Endometrium (tissue), 2 donors: ENCODE results near the gene OR2A12.
"Not testable (repeated sequence)": the region's sequence is repeated elsewhere in the genome, so short reads cannot be mapped to it uniquely, and the experiment has no call there.

Experiments
- FAIRE-seq: peaks from 2 replicates; lab custom pipeline; 2012; peaks lifted over from hg19 to GRCh38; lab: Jason Lieb, UNC
- donor health status: control.
- donor health status: control.

OR2A12 gene

DNA sequence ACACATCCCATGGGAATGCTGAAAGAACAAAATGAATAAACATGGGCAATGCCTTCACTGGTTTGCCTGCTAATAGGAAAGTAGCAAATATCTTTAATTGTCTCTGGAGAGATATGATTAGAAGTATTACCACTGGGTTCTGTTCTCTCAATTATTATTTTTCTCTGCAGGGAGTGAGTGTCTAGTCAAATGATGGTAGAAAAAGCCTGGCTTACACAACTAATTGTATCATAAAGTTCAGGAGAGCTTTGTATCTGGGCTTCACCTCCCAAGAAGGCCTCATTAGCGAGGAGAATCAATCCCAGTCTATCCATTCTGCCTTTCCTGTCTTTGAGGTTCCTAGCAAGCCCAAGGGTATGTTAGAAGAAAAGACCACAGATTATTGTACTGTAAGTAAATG, 36.8 kb downstream of the OR2A12 start, which contains the start of gene OR2A14:
OR2A14 (plus strand) TSS at position 301 of the 400 bp plus-strand sequence. CDS start 5,937 bp downstream, outside the sequence.
- no peak for FAIRE-seq

DNA sequence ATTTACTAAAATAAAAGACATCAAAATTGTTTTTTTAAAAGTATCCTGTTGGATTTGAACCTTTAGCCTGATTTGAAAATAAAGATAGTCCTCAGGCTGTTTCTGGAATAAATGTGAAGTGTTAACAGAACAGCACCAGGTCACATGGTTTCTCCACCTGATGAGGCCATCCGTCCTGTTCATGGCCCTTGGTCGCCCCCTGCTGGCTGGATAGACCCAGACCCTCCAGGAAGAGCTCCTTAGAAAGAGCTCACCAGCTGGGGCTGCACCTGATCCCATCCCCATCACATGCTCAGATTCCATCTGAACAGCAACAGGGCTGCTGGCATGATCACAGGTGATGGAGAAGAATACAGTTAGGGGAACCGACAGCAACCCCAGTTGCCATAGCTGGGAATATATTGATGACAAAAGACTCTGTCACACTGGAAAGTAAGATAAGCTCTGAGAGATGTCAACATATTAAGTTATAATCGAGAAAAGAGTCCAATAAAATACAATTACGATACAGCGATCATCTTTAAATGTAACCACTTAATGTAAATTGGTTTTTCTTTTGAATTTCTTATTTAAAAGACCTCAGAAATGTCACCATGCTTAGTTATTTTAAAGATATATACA, 41.7 kb downstream of the OR2A12 start:
- no peak for FAIRE-seq

DNA sequence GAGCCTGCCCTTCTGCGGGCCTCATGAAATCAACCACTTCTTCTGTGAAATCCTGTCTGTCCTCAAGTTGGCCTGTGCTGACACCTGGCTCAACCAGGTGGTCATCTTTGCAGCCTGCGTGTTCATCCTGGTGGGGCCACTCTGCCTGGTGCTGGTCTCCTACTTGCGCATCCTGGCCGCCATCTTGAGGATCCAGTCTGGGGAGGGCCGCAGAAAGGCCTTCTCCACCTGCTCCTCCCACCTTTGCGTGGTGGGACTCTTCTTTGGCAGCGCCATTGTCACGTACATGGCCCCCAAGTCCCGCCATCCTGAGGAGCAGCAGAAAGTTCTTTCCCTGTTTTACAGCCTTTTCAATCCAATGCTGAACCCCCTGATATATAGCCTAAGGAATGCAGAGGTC, 43.5 kb downstream of the OR2A12 start:
- FAIRE-seq = not testable (repeated sequence)

DNA sequence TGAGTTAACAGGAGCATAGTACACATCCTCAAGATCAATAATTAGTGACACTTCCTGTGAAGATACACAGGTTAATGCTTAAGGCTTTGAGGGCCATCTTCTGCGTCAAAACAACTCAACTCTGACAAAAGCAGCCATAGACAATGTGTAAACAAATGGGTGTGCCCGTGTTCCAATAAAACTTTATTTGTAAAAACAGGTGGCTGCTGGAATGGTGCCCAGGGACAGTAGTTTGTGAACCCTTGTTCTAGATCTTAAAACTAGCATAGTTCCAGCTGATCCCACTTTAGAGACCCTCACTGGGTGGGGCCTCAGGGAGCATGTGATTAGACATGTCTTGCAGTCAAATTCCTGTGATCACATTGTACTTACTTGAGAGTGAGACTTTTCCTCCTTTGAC, 44.7 kb downstream of the OR2A12 start:
- FAIRE-seq = no peak

DNA sequence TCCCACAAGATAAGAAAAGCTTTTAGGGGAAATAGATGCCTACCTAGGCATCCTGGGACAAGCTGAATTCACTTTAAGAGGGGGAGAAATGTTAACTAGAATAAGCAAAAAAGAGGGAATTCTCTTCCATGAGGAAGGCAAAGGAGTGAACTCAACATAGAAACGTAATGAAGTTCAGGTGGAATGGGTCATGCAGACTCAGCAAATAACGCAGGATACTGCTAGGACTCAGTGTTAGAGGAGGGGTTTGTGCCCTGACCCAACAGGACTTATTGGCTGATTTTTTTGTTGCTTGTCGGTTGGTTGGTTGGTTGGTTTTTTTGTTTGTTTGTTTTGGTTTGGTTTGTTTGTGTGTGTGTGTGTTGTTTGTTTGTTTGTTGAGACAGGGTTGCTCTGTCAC, 46.2 kb downstream of the OR2A12 start:
- no peak for FAIRE-seq

DNA sequence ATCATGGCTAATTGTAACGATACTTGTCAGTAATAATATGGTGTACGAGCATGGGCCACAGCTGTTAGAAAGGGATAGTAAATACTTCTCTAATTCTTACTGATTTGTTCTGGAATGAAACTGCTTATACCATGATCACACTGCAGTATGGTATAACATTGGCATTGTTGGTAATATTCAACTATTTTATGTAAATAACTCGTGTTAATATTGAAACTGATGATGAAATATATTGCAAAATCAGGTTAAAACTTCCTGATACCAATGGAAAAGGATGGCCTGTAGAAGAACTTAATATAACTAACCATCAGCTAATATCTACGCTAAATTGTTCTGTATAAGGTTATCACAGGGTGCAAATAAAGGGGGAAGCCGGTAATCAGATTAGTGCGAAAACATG, 47.2 kb downstream of the OR2A12 start:
- FAIRE-seq = no peak

DNA sequence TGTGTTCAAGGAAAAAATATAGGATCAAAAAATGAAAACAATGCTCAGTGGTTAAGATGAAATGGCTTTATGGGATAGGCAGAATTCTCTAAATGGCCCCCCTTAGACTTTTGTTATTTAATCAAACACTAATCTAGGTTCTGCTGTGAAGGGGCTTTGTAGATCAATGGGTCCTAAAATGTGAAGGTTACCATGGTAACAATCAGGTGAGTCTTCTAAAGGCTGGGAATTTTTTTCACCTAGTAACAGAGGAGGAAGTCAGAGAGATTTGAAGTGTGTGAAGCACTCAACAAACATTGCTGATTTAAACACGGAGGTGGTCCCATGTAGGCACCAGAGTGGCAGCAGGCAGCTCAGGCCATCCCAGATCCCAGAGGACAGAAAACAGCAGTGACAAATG, 48.0 kb downstream of the OR2A12 start:
- no peak for FAIRE-seq

DNA sequence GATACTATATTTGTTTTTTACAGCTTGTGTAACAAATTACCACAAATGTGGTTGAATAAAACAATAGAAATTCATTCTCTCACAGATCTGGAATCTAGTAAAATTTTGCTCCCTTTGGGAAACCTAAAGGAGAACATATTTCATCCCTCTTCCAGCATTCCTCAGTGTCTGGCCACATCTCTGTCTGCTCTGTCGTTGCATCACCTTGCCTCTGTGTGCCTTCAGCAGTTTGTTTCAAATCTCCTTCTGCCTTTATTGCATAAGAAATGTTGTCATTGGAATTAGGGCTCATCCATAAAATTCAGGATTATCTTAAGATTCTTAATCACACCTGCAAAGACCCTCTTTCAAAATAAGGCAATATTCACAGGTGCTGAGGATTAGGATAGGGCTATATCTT, 51.4 kb downstream of the OR2A12 start:
- FAIRE-seq = no peak

DNA sequence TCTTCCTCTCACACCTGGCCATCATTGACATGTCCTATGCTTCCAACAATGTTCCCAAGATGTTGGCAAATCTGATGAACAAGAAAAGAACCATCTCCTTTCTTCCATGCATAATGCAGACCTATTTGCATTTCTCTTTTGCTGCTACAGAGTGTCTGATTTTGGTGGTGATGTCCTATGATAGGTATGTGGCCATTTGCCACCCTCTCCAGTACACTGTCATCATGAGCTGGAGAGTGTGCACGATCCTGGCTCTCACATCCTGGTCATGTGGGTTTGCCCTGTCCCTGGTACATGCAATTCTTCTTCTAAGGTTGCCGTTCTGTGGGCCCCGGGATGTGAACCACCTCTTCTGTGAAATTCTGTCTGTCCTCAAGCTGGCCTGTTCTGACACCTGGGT, 56.1 kb downstream of the OR2A12 start:
- FAIRE-seq = no peak

DNA sequence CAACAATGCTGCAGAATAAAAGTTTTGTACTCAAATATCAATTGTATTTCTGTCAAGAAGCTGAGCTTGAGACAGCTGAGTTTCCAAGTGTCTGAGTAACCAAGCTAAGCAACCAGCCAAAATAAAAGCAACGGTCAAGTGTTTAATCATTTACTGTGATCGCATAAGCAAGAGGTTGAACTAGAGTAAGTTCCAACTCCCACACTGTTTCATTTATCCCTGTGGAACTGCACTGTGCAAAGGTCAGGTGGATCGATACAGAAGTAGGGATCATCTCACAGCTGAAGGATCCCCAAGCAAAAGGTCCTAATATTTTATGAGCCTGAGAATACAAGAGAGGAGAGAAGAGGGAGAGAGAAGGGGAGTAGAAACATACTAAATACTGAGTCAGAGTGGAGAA, 58.3 kb downstream of the OR2A12 start:
- no peak for FAIRE-seq

DNA sequence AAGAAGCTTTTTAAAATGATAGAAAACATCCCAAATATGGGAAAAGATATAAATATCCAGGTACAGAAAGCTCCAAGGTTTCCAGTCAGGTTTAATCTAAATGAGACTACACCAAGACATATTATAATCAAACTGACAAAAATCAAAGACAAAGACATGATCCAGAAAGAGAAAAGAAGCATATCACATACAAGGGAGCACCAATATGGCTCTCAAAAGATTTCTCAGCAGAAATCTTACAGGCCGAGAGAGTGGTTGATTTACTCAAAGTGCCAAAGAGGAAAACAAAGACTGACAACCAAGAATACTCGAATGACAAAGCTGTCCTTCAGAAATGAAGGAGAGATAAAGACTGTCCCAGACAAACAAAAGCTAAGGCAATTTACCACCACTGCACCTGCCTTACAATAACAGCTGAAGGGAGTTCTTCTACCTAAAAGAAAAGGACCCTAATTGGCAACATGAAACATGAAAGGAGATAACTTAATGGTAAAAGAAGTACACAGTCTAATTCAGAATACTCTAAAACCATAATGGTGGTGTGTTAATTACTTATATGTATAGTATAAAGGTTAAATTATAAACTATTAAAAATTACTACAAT, 62.2 kb downstream of the OR2A12 start:
- no peak for FAIRE-seq
